Measurements from ENCODE around the gene MASP1. TPM values are rescaled to one million over a fixed set of nuclear protein-coding genes. Genes with fewer than 3 reads are reported as not detected.

The MASP1 gene
- total and polyA plus RNA-seq, 2 of the 4 experiments (the other 2 are of a cell fraction) = 13.1 to 16.2 TPM

DNA sequence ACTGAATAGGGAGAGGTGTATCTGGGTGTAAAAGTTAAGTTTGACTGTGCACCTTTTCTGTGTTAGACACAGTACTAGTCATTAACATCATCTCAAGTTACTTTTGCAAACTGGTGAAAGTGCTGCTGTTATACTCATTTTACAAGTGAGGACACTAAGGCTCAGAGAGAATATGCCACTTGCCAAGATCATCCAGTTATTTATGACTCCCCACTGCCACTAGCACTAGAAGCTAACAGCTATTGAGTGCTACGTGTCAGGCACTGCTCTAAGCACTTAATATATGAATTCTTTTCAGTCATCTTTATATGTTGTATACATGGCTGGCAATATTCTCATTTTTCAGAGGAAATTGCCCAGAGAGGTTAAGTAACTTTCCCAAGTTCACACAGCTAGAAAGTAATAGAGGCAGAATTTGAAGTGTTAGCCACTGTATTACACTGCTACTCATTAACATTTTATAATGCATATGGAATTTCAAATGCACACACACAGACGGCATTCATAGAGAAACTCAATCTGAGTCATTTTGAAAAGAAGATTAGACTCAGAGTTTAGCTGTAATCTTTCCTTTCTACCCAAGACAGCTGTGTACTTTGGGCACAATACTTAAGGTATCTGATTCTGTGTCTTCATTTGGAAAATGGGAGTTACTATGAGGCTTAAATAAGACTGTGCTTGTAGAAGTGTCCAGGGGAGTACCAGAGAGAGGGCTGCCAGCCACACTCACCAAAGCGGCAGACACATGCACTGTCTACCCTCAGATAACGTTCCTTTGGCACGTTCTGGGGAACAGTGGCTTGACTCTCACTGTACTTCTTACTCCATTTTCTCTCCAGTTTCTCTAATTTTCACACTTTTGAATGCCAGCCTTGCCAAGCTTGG, 1.3 kb upstream of the MASP1 start:
- peak; percentile 18; the same call in 1 of the 2 replicates for ATAC-seq (ENCODE audit: low read depth)
- POLR2A ChIA-PET (ENCODE audit: unreplicated experiment) = no interaction called here
- no peak for TF ChIP-seq RCOR1 (IDR thresholded peaks at IDR 0.05; ENCODE audit: insufficient replicate concordance, low read length)
- TF ChIP-seq, protein P1, sequence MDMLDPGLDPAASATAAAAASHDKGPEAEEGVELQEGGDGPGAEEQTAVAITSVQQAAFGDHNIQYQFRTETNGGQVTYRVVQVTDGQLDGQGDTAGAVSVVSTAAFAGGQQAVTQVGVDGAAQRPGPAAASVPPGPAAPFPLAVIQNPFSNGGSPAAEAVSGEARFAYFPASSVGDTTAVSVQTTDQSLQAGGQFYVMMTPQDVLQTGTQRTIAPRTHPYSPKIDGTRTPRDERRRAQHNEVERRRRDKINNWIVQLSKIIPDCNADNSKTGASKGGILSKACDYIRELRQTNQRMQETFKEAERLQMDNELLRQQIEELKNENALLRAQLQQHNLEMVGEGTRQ (IDR thresholded peaks at IDR 0.05; ENCODE audit: low read depth, low read length) = no peak
- TF ChIP-seq RAD21 (IDR thresholded peaks at IDR 0.05; ENCODE audit: low read length) = no peak
- TF ChIP-seq, protein P2, sequence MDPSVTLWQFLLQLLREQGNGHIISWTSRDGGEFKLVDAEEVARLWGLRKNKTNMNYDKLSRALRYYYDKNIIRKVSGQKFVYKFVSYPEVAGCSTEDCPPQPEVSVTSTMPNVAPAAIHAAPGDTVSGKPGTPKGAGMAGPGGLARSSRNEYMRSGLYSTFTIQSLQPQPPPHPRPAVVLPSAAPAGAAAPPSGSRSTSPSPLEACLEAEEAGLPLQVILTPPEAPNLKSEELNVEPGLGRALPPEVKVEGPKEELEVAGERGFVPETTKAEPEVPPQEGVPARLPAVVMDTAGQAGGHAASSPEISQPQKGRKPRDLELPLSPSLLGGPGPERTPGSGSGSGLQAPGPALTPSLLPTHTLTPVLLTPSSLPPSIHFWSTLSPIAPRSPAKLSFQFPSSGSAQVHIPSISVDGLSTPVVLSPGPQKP (IDR thresholded peaks at IDR 0.05; ENCODE audit: borderline replicate concordance, low read depth, low read length) = no peak
- TF ChIP-seq FOS (IDR thresholded peaks at IDR 0.05; ENCODE audit: low read depth, low read length) = no peak
- TF ChIP-seq MXI1 (IDR thresholded peaks at IDR 0.05; ENCODE audit: borderline replicate concordance, low read depth, low read length) = no peak
- no peak for TF ChIP-seq BHLHE40 (IDR thresholded peaks at IDR 0.05; ENCODE audit: low read depth, low read length)
- no peak for TF ChIP-seq CEBPB (IDR thresholded peaks at IDR 0.05; ENCODE audit: low read depth, low read length)
- no peak for TF ChIP-seq POLR2A (IDR thresholded peaks at IDR 0.05; ENCODE audit: low read depth, low read length)
- TF ChIP-seq MAZ (IDR thresholded peaks at IDR 0.05; ENCODE audit: borderline replicate concordance, low read depth, low read length) = no peak
- TF ChIP-seq, protein P3, sequence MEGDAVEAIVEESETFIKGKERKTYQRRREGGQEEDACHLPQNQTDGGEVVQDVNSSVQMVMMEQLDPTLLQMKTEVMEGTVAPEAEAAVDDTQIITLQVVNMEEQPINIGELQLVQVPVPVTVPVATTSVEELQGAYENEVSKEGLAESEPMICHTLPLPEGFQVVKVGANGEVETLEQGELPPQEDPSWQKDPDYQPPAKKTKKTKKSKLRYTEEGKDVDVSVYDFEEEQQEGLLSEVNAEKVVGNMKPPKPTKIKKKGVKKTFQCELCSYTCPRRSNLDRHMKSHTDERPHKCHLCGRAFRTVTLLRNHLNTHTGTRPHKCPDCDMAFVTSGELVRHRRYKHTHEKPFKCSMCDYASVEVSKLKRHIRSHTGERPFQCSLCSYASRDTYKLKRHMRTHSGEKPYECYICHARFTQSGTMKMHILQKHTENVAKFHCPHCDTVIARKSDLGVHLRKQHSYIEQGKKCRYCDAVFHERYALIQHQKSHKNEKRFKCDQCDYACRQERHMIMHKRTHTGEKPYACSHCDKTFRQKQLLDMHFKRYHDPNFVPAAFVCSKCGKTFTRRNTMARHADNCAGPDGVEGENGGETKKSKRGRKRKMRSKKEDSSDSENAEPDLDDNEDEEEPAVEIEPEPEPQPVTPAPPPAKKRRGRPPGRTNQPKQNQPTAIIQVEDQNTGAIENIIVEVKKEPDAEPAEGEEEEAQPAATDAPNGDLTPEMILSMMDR (conservative IDR thresholded peaks at IDR 0.05; ENCODE audit: low read depth, low read length) = no peak
- TF ChIP-seq NFE2L2 (IDR thresholded peaks at IDR 0.05; ENCODE audit: low read depth, low read length) = no peak
- TF ChIP-seq MAFK (IDR thresholded peaks at IDR 0.05; ENCODE audit: low read depth, low read length) = no peak
- no peak for TF ChIP-seq CHD1 (IDR thresholded peaks at IDR 0.05; ENCODE audit: low read depth, low read length)

More for the DNA sequence above, 1.3 kb upstream of the MASP1 start:
- H3K56ac ChIP-seq (ENCODE audit: extremely low read depth, insufficient read depth, low read length) = no peak overlapping the region
- peak overlapping the region; percentile 35; the same call in 2 of the 3 replicates for H2BK15ac ChIP-seq (ENCODE audit: low read depth, low read length)
- peak overlapping the region; percentile 97 for H4K5ac ChIP-seq (ENCODE audit: low read depth, low read length)
- peak overlapping the region; percentile 18 for H2AK5ac ChIP-seq (ENCODE audit: low read depth, low read length)
- peak overlapping the region; percentile 93 for H2BK5ac ChIP-seq (ENCODE audit: low read depth, low read length, poor library complexity, severe bottlenecking)
- H3K18ac ChIP-seq (ENCODE audit: low read depth, low read length) = peak overlapping the region; percentile 98
- no peaks in the 10 kb centered on the region for H3K9me3 ChIP-seq (ENCODE audit: control insufficient read depth, insufficient read depth, low read length)
- no peaks in the 10 kb centered on the region for H4K20me1 ChIP-seq (ENCODE audit: insufficient read depth, low read length)
- H4K91ac ChIP-seq (ENCODE audit: insufficient read depth, low read depth, low read length) = peak overlapping the region; percentile 89
- H3K27ac ChIP-seq (ENCODE audit: insufficient read depth, low read length) = peak overlapping the region; percentile 57
- H3K9me1 ChIP-seq (ENCODE audit: insufficient read depth, low read length) = 0 out of 2 replicates have a peak, but pooled peaks cover 4% of the 10 kb centered on the region
- peaks cover 16% of the 10 kb centered on the region for H3K4me1 ChIP-seq (ENCODE audit: control insufficient read depth, insufficient read depth, low read length)
- CTCF ChIA-PET = interaction anchor here (1.0 to 1.8 kb wide), 3 partner anchors 11 to 30 kb away, joined by 3 to 6 read pairs (median 3); no protein-coding TSS in a partner anchor
- no CpG with 5 or more reads among the region's 5 CpGs for WGBS, 2 experiments (ENCODE audit: extremely low coverage in 2 of 2, insufficient read length in 1 of 2)
- in situ Hi-C loops (cut with MboI; ENCODE audit: low sequenced_read_pairs) (loop anchor here (5.0 kb wide), 1 partner anchor 56 kb away; no protein-coding TSS in a partner anchor), dilution Hi-C loops (cut with HindIII; ENCODE audit: low sequenced_read_pairs, unreplicated experiment) (no loop called here), intact Hi-C loops (cut with micrococcal nuclease) (no loop called here)
- peak overlapping the region; percentile 83 for H3K23ac ChIP-seq (ENCODE audit: low read depth, low read length)
- peak overlapping the region; percentile 89 for H2BK120ac ChIP-seq (ENCODE audit: low read depth, low read length)
- no peak overlapping the region for H3K4me3 ChIP-seq (ENCODE audit: insufficient read depth, low read depth, low read length)
- peak overlapping the region; percentile 94 for H3K4me2 ChIP-seq (ENCODE audit: low read depth, low read length)
- peak overlapping the region; percentile 65 to 95; a peak in 3 of 4 replicates for H4K8ac ChIP-seq (ENCODE audit: low read depth in 2 of 2, low read length in 2 of 2)
- no peaks in the 10 kb centered on the region for H3K27me3 ChIP-seq (ENCODE audit: control insufficient read depth, insufficient read depth, low read length)
- no peak overlapping the region for H2AK9ac ChIP-seq (replicated peaks; ENCODE audit: low read depth, low read length, poor library complexity)
- no peak overlapping the region for H2AFZ ChIP-seq (replicated peaks; ENCODE audit: low read length, poor library complexity)
- H3K36me3 ChIP-seq (ENCODE audit: control insufficient read depth, insufficient read depth, low read length) = no peaks in the 10 kb centered on the region
- H3K79me1 ChIP-seq (ENCODE audit: low read depth in 1 of 2, low read length in 2 of 2) = no peaks in the 10 kb centered on the region
- peak overlapping the region; percentile 79 for H2BK20ac ChIP-seq (ENCODE audit: low read depth, low read length)
- TSS peak; percentile 19 for BruUV-seq (replicated peaks)
- H3K9ac ChIP-seq (ENCODE audit: low read depth, low read length) = peak overlapping the region; percentile 35; the same call in 1 of the 2 replicates
- DNase-seq = peak; percentile 48
- peak overlapping the region; percentile 64; the same call in 1 of the 2 replicates for H3K14ac ChIP-seq (replicated peaks; ENCODE audit: low read depth, low read length)
- H3K4ac ChIP-seq (ENCODE audit: low read depth, low read length) = peak overlapping the region; percentile 77

Data from IMR-90 (cell line).